ENCODE data around the gene CNTFR.

CNTFR gene

GRCh38 chr9:34570809-34571480 lies 18.6 kb downstream of the CNTFR start:
- Histone ChIP-seq H3K4me2 (ENCODE audit: low read length) (no peak overlapping the region), H3K9me3 (ENCODE audit: control insufficient read depth, insufficient read depth, low read length) (no peaks in the 10 kb centered on the region), H3F3A (ENCODE audit: control insufficient read depth, insufficient read depth) (no peaks in the 10 kb centered on the region), H3K9me2 (replicated peaks; ENCODE audit: control insufficient read depth, low read length) (no peaks in the 10 kb centered on the region), H3K27ac (ENCODE audit: low read depth, low read length) (no peak overlapping the region), H3K27me3 (ENCODE audit: control insufficient read depth, low read length) (peaks cover 28% of the 10 kb centered on the region), H3K4me1 (ENCODE audit: control insufficient read depth, low read length) (no peaks in the 10 kb centered on the region), H4K20me1 (ENCODE audit: control insufficient read depth, insufficient read depth, low read depth, low read length) (no peaks in the 10 kb centered on the region; the same call in 1 of the 2 replicates), H3K4me3 (ENCODE audit: low read length) (no peak overlapping the region), H3K36me3 (ENCODE audit: control insufficient read depth, low read length) (no peaks in the 10 kb centered on the region), H3K79me2 (ENCODE audit: control insufficient read depth, low read length) (no peaks in the 10 kb centered on the region)
- TF ChIP-seq EZH2phosphoT487 (IDR thresholded peaks at IDR 0.05; ENCODE audit: borderline replicate concordance, low read length) = no peak

- peaks cover 28% of the 10 kb centered on the region for H3K27me3 ChIP-seq (ENCODE audit: control insufficient read depth, low read length)
- no peaks in the 10 kb centered on the region for H3K9me2 ChIP-seq (replicated peaks; ENCODE audit: control insufficient read depth, low read length)
- H3K4me3 ChIP-seq (ENCODE audit: low read length) = no peak overlapping the region
- no peaks in the 10 kb centered on the region for H3K9me3 ChIP-seq (ENCODE audit: control insufficient read depth, insufficient read depth, low read length)
- no peaks in the 10 kb centered on the region for H3K4me1 ChIP-seq (ENCODE audit: control insufficient read depth, low read length)
- TF ChIP-seq CTCF (IDR thresholded peaks at IDR 0.05; ENCODE audit: low read depth, low read length, poor library complexity, severe bottlenecking) (no peak), EZH2phosphoT487 (IDR thresholded peaks at IDR 0.05; ENCODE audit: borderline replicate concordance, low read length) (no peak)
- H3K4me2 ChIP-seq (ENCODE audit: low read length) = no peak overlapping the region
- H3F3A ChIP-seq (ENCODE audit: control insufficient read depth, insufficient read depth) = no peaks in the 10 kb centered on the region
- H3K79me2 ChIP-seq (ENCODE audit: control insufficient read depth, low read length) = no peaks in the 10 kb centered on the region
- no peaks in the 10 kb centered on the region for H3K36me3 ChIP-seq (ENCODE audit: control insufficient read depth, low read length)
- no peak overlapping the region for H3K27ac ChIP-seq (ENCODE audit: low read depth, low read length)
- H4K20me1 ChIP-seq (ENCODE audit: control insufficient read depth, insufficient read depth, low read depth, low read length) = no peaks in the 10 kb centered on the region; the same call in 1 of the 2 replicates
Measured at GRCh38 chr9:34570376-34570775, 19.1 kb downstream of the CNTFR start.

GRCh38 chr9:34568774-34569173 lies 20.8 kb downstream of the CNTFR start:
- no peak for TF ChIP-seq EZH2phosphoT487 (IDR thresholded peaks at IDR 0.05; ENCODE audit: borderline replicate concordance, low read length)
- TF ChIP-seq CTCF (IDR thresholded peaks at IDR 0.05; ENCODE audit: low read depth, low read length, poor library complexity, severe bottlenecking) = no peak
- H3K27ac ChIP-seq (ENCODE audit: low read depth, low read length) = no peak overlapping the region

GRCh38 chr9:34568133-34568532 lies 21.4 kb downstream of the CNTFR start:
- Histone ChIP-seq H3F3A (ENCODE audit: control insufficient read depth, insufficient read depth) (no peaks in the 10 kb centered on the region), H3K4me1 (ENCODE audit: control insufficient read depth, low read length) (no peaks in the 10 kb centered on the region), H3K4me3 (ENCODE audit: low read length) (no peak overlapping the region), H3K27ac (ENCODE audit: low read depth, low read length) (no peak overlapping the region), H3K9me2 (replicated peaks; ENCODE audit: control insufficient read depth, low read length) (no peaks in the 10 kb centered on the region), H3K4me2 (ENCODE audit: low read length) (no peak overlapping the region), H3K27me3 (ENCODE audit: control insufficient read depth, low read length) (peaks cover 31% of the 10 kb centered on the region), H3K79me2 (ENCODE audit: control insufficient read depth, low read length) (no peaks in the 10 kb centered on the region), H3K36me3 (ENCODE audit: control insufficient read depth, low read length) (no peaks in the 10 kb centered on the region), H3K9me3 (ENCODE audit: control insufficient read depth, insufficient read depth, low read length) (no peaks in the 10 kb centered on the region), H4K20me1 (ENCODE audit: control insufficient read depth, insufficient read depth, low read depth, low read length) (no peaks in the 10 kb centered on the region; the same call in 1 of the 2 replicates)
- TF ChIP-seq EZH2phosphoT487 (IDR thresholded peaks at IDR 0.05; ENCODE audit: borderline replicate concordance, low read length) (no peak), CTCF (IDR thresholded peaks at IDR 0.05; ENCODE audit: low read depth, low read length, poor library complexity, severe bottlenecking) (no peak)

More at GRCh38 chr9:34568774-34569173, 20.8 kb downstream of the CNTFR start:
- no peaks in the 10 kb centered on the region for H3K36me3 ChIP-seq (ENCODE audit: control insufficient read depth, low read length)
- H3K4me2 ChIP-seq (ENCODE audit: low read length) = no peak overlapping the region
- no peak overlapping the region for H3K4me3 ChIP-seq (ENCODE audit: low read length)
- H4K20me1 ChIP-seq (ENCODE audit: control insufficient read depth, insufficient read depth, low read depth, low read length) = no peaks in the 10 kb centered on the region; the same call in 1 of the 2 replicates
- no peaks in the 10 kb centered on the region for H3K9me2 ChIP-seq (replicated peaks; ENCODE audit: control insufficient read depth, low read length)
- H3K79me2 ChIP-seq (ENCODE audit: control insufficient read depth, low read length) = no peaks in the 10 kb centered on the region
- no peaks in the 10 kb centered on the region for H3K9me3 ChIP-seq (ENCODE audit: control insufficient read depth, insufficient read depth, low read length)
- no peaks in the 10 kb centered on the region for H3F3A ChIP-seq (ENCODE audit: control insufficient read depth, insufficient read depth)
- H3K4me1 ChIP-seq (ENCODE audit: control insufficient read depth, low read length) = no peaks in the 10 kb centered on the region
- H3K27me3 ChIP-seq (ENCODE audit: control insufficient read depth, low read length) = peaks cover 29% of the 10 kb centered on the region
